HL-60 (cell line): ENCODE data around the gene CCDC40.

ENCODE experiments used
- DNase-seq, 2 experiments: peaks; one replicate each; pipeline ENCODE4 v3.0.0-alpha.2; 2010 to 2020; ENCODE audit warnings: low read depth in 1 of 2, low spot score in 1 of 2
- H3K27ac ChIP-seq: fragments of 250-450 bp; sonication (Bioruptor Pico); replicated peaks from 2 replicates; pipeline ENCODE4 v1.5.1; 2020; ENCODE audit warnings: mild to moderate bottlenecking, moderate library complexity
- H3K27me3 ChIP-seq: fragments of 250-450 bp; sonication (Bioruptor Pico); 2 replicates; pipeline ENCODE4 v1.5.1; 2021; ENCODE audit warnings: mild to moderate bottlenecking, moderate library complexity; ENCODE audit not compliant: insufficient read depth, poor library complexity, severe bottlenecking
- H3K4me3 ChIP-seq: replicated peaks from 2 replicates; pipeline ENCODE4 v1.5.1; 2011; ENCODE audit warnings: mild to moderate bottlenecking, control low read depth, low read length; ENCODE audit not compliant: insufficient read depth
- GABPA ChIP-seq: IDR thresholded peaks from 2 replicates; pipeline ENCODE4 v1.6.1; 2012; ENCODE audit warnings: low read depth
- POLR2AphosphoS5 ChIP-seq: IDR thresholded peaks from 2 replicates; pipeline ENCODE4 v1.6.1; 2012; ENCODE audit warnings: low read depth
- SPI1 ChIP-seq: IDR thresholded peaks from 2 replicates; pipeline ENCODE4 v1.6.1; 2012; ENCODE audit warnings: low read depth, mild to moderate bottlenecking, borderline replicate concordance
- TF ChIP-seq, protein P1 (sequence below): IDR thresholded peaks from one replicate; pipeline ENCODE4 v1.5.1; 2011; ENCODE audit warnings: low read length, control low read depth, inconsistent platforms; ENCODE audit not compliant: insufficient read depth
- TF ChIP-seq, protein P2 (sequence below): IDR thresholded peaks from 2 replicates; pipeline ENCODE4 v1.6.1; 2012; ENCODE audit warnings: low read depth; ENCODE audit not compliant: insufficient replicate concordance

CCDC40 gene

DNA sequence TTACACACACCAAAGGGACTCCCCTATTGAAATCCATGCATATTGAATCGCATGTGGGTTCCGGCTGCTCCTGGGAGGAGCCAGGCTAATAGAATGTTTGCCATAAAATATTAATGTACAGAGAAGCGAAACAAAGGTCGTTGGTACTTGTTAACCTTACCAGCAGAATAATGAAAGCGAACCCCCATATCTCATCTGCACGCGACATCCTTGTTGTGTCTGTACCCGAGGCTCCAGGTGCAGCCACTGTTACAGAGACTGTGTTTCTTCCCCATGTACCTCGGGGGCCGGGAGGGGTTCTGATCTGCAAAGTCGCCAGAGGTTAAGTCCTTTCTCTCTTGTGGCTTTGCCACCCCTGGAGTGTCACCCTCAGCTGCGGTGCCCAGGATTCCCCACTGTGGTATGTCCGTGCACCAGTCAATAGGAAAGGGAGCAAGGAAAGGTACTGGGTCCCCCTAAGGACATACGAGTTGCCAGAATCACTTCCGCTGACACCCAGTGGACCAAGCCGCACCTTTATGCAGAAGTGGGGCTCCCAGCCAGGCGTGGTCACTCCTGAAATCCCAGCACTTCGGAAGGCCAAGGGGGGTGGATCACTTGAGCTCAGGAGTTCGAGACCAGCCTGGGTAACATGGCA lies 67.1 kb downstream of the CCDC40 start:
- H3K27ac ChIP-seq, result no peak overlapping the region
- peaks cover 13% of the 10 kb centered on the region for H3K27me3 ChIP-seq
- no peak overlapping the region for H3K4me3 ChIP-seq
- TF ChIP-seq, protein P1, sequence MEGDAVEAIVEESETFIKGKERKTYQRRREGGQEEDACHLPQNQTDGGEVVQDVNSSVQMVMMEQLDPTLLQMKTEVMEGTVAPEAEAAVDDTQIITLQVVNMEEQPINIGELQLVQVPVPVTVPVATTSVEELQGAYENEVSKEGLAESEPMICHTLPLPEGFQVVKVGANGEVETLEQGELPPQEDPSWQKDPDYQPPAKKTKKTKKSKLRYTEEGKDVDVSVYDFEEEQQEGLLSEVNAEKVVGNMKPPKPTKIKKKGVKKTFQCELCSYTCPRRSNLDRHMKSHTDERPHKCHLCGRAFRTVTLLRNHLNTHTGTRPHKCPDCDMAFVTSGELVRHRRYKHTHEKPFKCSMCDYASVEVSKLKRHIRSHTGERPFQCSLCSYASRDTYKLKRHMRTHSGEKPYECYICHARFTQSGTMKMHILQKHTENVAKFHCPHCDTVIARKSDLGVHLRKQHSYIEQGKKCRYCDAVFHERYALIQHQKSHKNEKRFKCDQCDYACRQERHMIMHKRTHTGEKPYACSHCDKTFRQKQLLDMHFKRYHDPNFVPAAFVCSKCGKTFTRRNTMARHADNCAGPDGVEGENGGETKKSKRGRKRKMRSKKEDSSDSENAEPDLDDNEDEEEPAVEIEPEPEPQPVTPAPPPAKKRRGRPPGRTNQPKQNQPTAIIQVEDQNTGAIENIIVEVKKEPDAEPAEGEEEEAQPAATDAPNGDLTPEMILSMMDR, result no peak
- TF ChIP-seq POLR2AphosphoS5 (no peak), SPI1 (no peak), GABPA (no peak)
- TF ChIP-seq, protein P2, sequence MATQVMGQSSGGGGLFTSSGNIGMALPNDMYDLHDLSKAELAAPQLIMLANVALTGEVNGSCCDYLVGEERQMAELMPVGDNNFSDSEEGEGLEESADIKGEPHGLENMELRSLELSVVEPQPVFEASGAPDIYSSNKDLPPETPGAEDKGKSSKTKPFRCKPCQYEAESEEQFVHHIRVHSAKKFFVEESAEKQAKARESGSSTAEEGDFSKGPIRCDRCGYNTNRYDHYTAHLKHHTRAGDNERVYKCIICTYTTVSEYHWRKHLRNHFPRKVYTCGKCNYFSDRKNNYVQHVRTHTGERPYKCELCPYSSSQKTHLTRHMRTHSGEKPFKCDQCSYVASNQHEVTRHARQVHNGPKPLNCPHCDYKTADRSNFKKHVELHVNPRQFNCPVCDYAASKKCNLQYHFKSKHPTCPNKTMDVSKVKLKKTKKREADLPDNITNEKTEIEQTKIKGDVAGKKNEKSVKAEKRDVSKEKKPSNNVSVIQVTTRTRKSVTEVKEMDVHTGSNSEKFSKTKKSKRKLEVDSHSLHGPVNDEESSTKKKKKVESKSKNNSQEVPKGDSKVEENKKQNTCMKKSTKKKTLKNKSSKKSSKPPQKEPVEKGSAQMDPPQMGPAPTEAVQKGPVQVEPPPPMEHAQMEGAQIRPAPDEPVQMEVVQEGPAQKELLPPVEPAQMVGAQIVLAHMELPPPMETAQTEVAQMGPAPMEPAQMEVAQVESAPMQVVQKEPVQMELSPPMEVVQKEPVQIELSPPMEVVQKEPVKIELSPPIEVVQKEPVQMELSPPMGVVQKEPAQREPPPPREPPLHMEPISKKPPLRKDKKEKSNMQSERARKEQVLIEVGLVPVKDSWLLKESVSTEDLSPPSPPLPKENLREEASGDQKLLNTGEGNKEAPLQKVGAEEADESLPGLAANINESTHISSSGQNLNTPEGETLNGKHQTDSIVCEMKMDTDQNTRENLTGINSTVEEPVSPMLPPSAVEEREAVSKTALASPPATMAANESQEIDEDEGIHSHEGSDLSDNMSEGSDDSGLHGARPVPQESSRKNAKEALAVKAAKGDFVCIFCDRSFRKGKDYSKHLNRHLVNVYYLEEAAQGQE, result no peak
- DNase-seq, result no peak

DNA sequence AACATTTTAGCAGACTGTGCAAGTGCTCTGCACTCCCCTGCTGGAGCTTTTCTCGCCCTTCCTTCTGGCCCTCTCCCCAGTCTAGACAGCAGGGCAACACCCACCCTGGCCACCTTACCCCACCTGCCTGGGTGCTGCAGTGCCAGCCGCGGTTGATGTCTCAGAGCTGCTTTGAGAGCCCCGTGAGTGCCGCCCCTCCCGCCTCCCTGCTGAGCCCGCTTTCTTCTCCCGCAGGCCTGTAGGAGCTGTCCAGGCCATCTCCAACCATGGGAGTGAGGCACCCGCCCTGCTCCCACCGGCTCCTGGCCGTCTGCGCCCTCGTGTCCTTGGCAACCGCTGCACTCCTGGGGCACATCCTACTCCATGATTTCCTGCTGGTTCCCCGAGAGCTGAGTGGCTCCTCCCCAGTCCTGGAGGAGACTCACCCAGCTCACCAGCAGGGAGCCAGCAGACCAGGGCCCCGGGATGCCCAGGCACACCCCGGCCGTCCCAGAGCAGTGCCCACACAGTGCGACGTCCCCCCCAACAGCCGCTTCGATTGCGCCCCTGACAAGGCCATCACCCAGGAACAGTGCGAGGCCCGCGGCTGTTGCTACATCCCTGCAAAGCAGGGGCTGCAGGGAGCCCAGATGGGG lies 68.0 kb downstream of the CCDC40 start:
- no peak overlapping the region for H3K4me3 ChIP-seq
- peaks cover 13% of the 10 kb centered on the region for H3K27me3 ChIP-seq
- TF ChIP-seq, protein P2, result no peak
- no peak for TF ChIP-seq GABPA
- TF ChIP-seq POLR2AphosphoS5, result no peak
- no peak for TF ChIP-seq SPI1
- TF ChIP-seq, protein P1, result no peak
- no peak overlapping the region for H3K27ac ChIP-seq
- DNase-seq, result no peak

DNA sequence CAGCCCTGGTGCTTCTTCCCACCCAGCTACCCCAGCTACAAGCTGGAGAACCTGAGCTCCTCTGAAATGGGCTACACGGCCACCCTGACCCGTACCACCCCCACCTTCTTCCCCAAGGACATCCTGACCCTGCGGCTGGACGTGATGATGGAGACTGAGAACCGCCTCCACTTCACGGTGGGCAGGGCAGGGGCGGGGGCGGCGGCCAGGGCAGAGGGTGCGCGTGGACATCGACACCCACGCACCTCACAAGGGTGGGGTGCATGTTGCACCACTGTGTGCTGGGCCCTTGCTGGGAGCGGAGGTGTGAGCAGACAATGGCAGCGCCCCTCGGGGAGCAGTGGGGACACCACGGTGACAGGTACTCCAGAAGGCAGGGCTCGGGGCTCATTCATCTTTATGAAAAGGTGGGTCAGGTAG lies 68.5 kb downstream of the CCDC40 start:
- H3K27ac ChIP-seq, result no peak overlapping the region
- H3K27me3 ChIP-seq, result peaks cover 13% of the 10 kb centered on the region
- TF ChIP-seq POLR2AphosphoS5 (no peak), SPI1 (no peak), GABPA (no peak)
- TF ChIP-seq, protein P2, result no peak
- TF ChIP-seq, protein P1, result no peak
- DNase-seq, result no peak
- no peak overlapping the region for H3K4me3 ChIP-seq
